Loucy (cell line): ENCODE measurements around the gene BTG4.

ENCODE experiments used
- H2AFZ ChIP-seq: fragments of 200-600 bp; sonication (generic); 2 replicates; pipeline ENCODE4 v1.6.0; 2016; ENCODE audit warnings: antibody characterized with exemption, mild to moderate bottlenecking, low read length, moderate library complexity
- H3F3A ChIP-seq: fragments of 200-600 bp; 2 replicates; pipeline ENCODE4 v1.6.0; 2016; ENCODE audit warnings: antibody characterized with exemption, low read depth, mild to moderate bottlenecking
- H3K27me3 ChIP-seq: fragments of 200-600 bp; sonication (generic); 2 replicates; pipeline ENCODE4 v1.6.1; 2014; ENCODE audit warnings: low read length, mild to moderate bottlenecking; ENCODE audit not compliant: insufficient read depth, poor library complexity, severe bottlenecking
- H3K36me3 ChIP-seq: fragments of 200-600 bp; sonication (generic); 2 replicates; pipeline ENCODE4 v1.6.1; 2016; ENCODE audit warnings: low read length; ENCODE audit not compliant: insufficient read depth
- H3K4me1 ChIP-seq: fragments of 200-600 bp; sonication (generic); 2 replicates; pipeline ENCODE4 v1.5.1; 2014; ENCODE audit warnings: low read length, mild to moderate bottlenecking; ENCODE audit not compliant: insufficient read depth, poor library complexity, severe bottlenecking
- H3K4me2 ChIP-seq: fragments of 200-600 bp; sonication (generic); 2 replicates; pipeline ENCODE4 v1.6.0; 2014; ENCODE audit warnings: antibody characterized with exemption, low read length, low read depth, mild to moderate bottlenecking; ENCODE audit not compliant: poor library complexity, severe bottlenecking
- H3K4me3 ChIP-seq: fragments of 200-600 bp; sonication (generic); 2 replicates; pipeline ENCODE4 v1.5.1; 2014; ENCODE audit warnings: low read length, mild to moderate bottlenecking, mixed read lengths; ENCODE audit not compliant: poor library complexity, severe bottlenecking
- H3K79me2 ChIP-seq: fragments of 200-600 bp; sonication (generic); 2 replicates; pipeline ENCODE4 v1.6.1; 2014; ENCODE audit warnings: low read length; ENCODE audit not compliant: insufficient read depth
- H3K9ac ChIP-seq: fragments of 200-600 bp; sonication (generic); 2 replicates; pipeline ENCODE4 v1.6.0; 2014; ENCODE audit warnings: mild to moderate bottlenecking, low read depth, low read length, moderate library complexity; ENCODE audit not compliant: poor library complexity, severe bottlenecking
- H3K9me2 ChIP-seq: fragments of 200-600 bp; sonication (generic); replicated peaks from 2 replicates; pipeline ENCODE4 v1.6.1; 2016; ENCODE audit warnings: low read depth, low read length, mixed read lengths
- H3K9me3 ChIP-seq: fragments of 200-600 bp; sonication (generic); 2 replicates; pipeline ENCODE4 v1.6.1; 2014; ENCODE audit warnings: mild to moderate bottlenecking, antibody characterized with exemption, low read length, low read depth; ENCODE audit not compliant: insufficient read depth
- H4K20me1 ChIP-seq: fragments of 200-600 bp; sonication (generic); 2 replicates; pipeline ENCODE4 v1.6.0; 2014; ENCODE audit warnings: antibody characterized with exemption, low read length, mild to moderate bottlenecking; ENCODE audit not compliant: insufficient read depth, poor library complexity, severe bottlenecking
- CTCF ChIP-seq: fragments of 200-600 bp; sonication (generic); conservative IDR thresholded peaks from 2 replicates; pipeline ENCODE4 v1.5.1; 2014; ENCODE audit warnings: mild to moderate bottlenecking, antibody characterized with exemption, low read length
- EZH2phosphoT487 ChIP-seq: fragments of 200-600 bp; IDR thresholded peaks from 2 replicates; pipeline ENCODE4 v1.6.1; 2018; ENCODE audit warnings: antibody characterized with exemption, mild to moderate bottlenecking, moderate library complexity, borderline replicate concordance

BTG4 gene

DNA sequence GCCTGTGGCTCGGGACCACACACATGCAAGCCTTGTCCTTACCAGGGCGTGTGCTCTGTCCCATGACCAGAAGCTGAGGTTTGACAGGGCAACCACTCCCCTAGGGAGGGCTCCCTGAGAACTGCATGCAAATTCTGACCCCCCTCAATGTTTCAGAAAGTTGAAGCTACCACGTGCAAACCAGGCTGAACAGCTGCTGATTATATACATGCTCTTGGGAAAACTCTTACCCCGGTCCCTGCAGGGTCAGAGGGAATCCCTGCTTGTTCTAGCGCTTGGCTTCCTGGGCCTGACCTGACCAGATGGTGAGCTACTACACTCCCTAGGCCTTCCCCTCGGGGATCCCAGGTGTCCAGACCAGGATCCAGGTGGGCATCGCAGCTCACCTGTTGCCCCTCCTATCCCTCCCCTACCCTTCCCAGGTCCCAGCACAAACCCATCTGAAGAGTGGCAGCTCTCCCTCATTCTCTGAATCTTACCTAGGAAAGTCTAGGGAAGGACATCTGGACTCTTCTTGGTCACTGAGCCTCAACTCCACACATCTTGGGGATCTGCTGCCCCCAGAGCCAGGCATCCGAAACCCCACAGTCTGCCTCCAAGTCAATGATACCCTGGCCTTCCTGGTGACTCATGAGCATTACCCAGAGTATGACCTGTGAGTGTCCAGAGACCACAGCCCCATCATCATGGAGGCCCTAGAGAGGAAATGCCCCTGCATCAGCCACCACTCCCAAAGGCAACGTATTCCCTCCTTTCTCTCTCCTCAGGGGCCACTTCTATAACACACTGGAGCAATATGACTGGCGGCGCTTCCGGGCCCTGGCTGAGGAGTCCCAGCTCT lies 61.5 kb downstream of the BTG4 start:
- no peaks in the 10 kb centered on the region for H3K79me2 ChIP-seq
- no peak overlapping the region for H3K4me2 ChIP-seq
- H3K9me3 ChIP-seq = no peaks in the 10 kb centered on the region
- no peak overlapping the region for H3K4me3 ChIP-seq
- no peak overlapping the region for H3K9ac ChIP-seq
- H3F3A ChIP-seq = no peaks in the 10 kb centered on the region
- H3K4me1 ChIP-seq = peaks cover 25% of the 10 kb centered on the region
- no peak overlapping the region for H2AFZ ChIP-seq
- no peaks in the 10 kb centered on the region for H4K20me1 ChIP-seq
- no peaks in the 10 kb centered on the region for H3K27me3 ChIP-seq
- no peak for TF ChIP-seq EZH2phosphoT487
- TF ChIP-seq CTCF = no peak
- H3K36me3 ChIP-seq = no peaks in the 10 kb centered on the region
- H3K9me2 ChIP-seq = no peaks in the 10 kb centered on the region

GRCh38 chr11:111449696-111450479 lies 62.3 kb downstream of the BTG4 start:
- H3K4me2 ChIP-seq = no peak overlapping the region
- peaks cover 24% of the 10 kb centered on the region for H3K4me1 ChIP-seq
- no peaks in the 10 kb centered on the region for H4K20me1 ChIP-seq
- H3K4me3 ChIP-seq = no peak overlapping the region
- H3F3A ChIP-seq = no peaks in the 10 kb centered on the region
- no peaks in the 10 kb centered on the region for H3K36me3 ChIP-seq
- no peak overlapping the region for H3K9ac ChIP-seq
- TF ChIP-seq EZH2phosphoT487 (no peak), CTCF (no peak)
- no peak overlapping the region for H2AFZ ChIP-seq
- H3K9me2 ChIP-seq = no peaks in the 10 kb centered on the region
- no peaks in the 10 kb centered on the region for H3K9me3 ChIP-seq
- H3K79me2 ChIP-seq = no peaks in the 10 kb centered on the region
- H3K27me3 ChIP-seq = no peaks in the 10 kb centered on the region

DNA sequence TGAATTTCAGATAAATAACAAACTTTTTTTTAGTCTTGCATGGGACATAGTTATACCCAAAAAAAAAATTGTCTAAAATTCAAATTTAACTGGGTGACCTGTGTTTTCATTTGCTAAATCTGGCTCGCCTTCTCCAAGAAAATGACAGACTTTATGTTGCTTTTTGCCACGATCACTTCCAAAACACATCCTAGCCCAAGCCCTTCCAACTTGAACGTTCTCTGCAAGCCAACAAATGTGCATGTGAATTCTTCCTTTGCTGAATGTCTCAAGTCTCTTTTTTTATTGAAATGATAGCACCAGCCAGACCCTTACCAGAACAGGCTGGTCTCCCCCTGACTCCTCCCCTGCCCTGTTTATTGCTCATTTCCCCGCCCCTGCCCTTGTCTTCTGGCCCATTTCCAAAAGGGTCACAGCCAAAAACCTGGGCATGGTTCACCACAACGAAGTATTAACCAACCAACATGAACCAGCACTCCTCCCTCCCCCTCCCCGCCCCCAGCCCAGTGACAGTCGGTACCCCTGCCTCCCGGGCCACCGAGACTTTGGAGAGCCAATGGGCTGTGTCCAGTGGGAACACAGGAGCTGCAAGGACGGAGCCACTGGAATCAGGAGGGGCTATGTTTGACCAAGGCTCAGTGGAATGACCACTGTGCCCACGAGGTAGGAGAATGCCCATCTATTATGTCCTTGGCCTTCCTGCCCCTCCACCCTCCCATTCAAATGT lies 63.2 kb downstream of the BTG4 start:
- TF ChIP-seq CTCF = no peak
- no peak for TF ChIP-seq EZH2phosphoT487
- Histone ChIP-seq H3K9me2 (no peaks in the 10 kb centered on the region), H3K4me1 (peaks cover 26% of the 10 kb centered on the region), H3K27me3 (no peaks in the 10 kb centered on the region), H3K9ac (no peak overlapping the region), H3K4me3 (no peak overlapping the region), H2AFZ (no peak overlapping the region), H3K36me3 (no peaks in the 10 kb centered on the region), H3K9me3 (no peaks in the 10 kb centered on the region), H4K20me1 (no peaks in the 10 kb centered on the region), H3K79me2 (no peaks in the 10 kb centered on the region), H3K4me2 (no peak overlapping the region), H3F3A (no peaks in the 10 kb centered on the region)
